WERI-Rb-1 (cell line): Measurements from ENCODE around the gene ERG.

Experiments
- DNase-seq: peaks from one replicate; pipeline ENCODE4 v3.0.0-alpha.2; 2020
- H3K27ac ChIP-seq: fragments of 250-450 bp; sonication (Bioruptor Pico); 2 replicates; pipeline ENCODE4 v1.5.1; 2020; ENCODE audit warnings: mild to moderate bottlenecking, moderate library complexity
- H3K27me3 ChIP-seq: fragments of 250-450 bp; sonication (Bioruptor Pico); 2 replicates; pipeline ENCODE4 v1.5.1; 2021; ENCODE audit warnings: mild to moderate bottlenecking, low read depth, moderate library complexity; ENCODE audit not compliant: insufficient read depth, severe bottlenecking
- H3K36me3 ChIP-seq: fragments of 250-450 bp; sonication (Bioruptor Pico); 2 replicates; pipeline ENCODE4 v1.5.1; 2020; ENCODE audit warnings: mild to moderate bottlenecking, moderate library complexity
- H3K4me3 ChIP-seq: 2 replicates; pipeline ENCODE4 v1.5.1; 2011; ENCODE audit warnings: low read depth, mild to moderate bottlenecking, control low read depth, low read length
- H3K9me3 ChIP-seq: fragments of 250-450 bp; sonication (Bioruptor Pico); 2 replicates; pipeline ENCODE4 v1.5.1; 2021; ENCODE audit warnings: mild to moderate bottlenecking, moderate library complexity; ENCODE audit not compliant: severe bottlenecking
- TF ChIP-seq, protein P1 (sequence below): IDR thresholded peaks from 2 replicates; pipeline ENCODE4 v1.5.1; 2011; ENCODE audit warnings: low read depth, mild to moderate bottlenecking, control low read depth, inconsistent platforms, low read length

ERG gene

DNA sequence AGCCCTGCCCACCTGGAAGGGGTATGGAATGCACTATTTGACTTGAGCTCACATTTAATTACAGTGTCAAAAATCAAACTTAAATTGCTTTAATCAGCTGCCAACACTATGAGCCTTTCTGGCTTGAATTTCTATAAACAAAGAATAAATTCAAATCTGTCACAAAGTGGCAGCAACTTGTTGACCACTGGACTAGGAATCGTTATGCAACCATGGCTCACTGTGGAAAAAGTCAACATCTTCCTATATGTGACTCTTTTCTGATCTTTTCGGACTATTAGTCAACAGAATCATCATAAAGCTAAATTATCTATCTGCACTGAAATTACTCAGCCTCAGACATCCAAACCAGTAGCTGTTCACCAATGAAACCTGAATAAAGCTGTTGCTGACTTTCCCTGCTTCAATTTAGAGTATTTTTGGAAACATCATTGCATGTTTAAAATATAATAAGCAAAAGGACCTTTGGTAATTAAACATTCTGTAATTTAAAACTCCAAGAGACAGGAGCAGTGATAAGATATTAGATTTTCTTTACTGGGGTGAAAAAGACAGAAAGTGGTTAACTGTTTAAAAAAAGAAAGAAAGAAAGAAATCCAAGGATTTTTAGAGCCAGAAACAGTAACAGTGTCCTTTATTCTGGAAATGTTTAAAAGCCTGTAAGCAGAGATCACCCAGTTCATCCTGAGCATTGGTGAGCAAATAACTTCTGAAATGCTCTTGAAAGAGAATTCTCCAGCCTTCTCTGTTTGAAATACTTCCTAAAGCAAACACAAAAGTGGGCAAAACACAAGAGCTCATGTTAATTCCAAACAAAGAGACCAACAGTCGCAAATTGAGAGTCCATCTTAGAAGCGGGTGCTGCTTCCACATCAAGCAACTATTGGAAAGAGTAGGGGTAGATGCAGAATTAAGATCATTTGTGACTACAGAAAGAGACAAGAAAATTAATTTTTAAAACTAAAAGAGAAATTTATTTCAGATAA lies 26.2 kb upstream of the ERG start:
- TF ChIP-seq, protein P1, sequence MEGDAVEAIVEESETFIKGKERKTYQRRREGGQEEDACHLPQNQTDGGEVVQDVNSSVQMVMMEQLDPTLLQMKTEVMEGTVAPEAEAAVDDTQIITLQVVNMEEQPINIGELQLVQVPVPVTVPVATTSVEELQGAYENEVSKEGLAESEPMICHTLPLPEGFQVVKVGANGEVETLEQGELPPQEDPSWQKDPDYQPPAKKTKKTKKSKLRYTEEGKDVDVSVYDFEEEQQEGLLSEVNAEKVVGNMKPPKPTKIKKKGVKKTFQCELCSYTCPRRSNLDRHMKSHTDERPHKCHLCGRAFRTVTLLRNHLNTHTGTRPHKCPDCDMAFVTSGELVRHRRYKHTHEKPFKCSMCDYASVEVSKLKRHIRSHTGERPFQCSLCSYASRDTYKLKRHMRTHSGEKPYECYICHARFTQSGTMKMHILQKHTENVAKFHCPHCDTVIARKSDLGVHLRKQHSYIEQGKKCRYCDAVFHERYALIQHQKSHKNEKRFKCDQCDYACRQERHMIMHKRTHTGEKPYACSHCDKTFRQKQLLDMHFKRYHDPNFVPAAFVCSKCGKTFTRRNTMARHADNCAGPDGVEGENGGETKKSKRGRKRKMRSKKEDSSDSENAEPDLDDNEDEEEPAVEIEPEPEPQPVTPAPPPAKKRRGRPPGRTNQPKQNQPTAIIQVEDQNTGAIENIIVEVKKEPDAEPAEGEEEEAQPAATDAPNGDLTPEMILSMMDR: no peak
- no peaks in the 10 kb centered on the region for H3K27me3 ChIP-seq
- H3K36me3 ChIP-seq: no peaks in the 10 kb centered on the region
- no peak overlapping the region for H3K27ac ChIP-seq
- no peak for DNase-seq
- no peaks in the 10 kb centered on the region for H3K9me3 ChIP-seq
- H3K4me3 ChIP-seq: no peak overlapping the region

GRCh38 chr21:38520511-38520910 lies 22.2 kb upstream of the ERG start:
- H3K36me3 ChIP-seq: no peaks in the 10 kb centered on the region
- no peak for DNase-seq
- H3K27me3 ChIP-seq: no peaks in the 10 kb centered on the region
- no peak overlapping the region for H3K4me3 ChIP-seq
- no peaks in the 10 kb centered on the region for H3K9me3 ChIP-seq
- TF ChIP-seq, protein P1: no peak
- H3K27ac ChIP-seq: no peak overlapping the region

DNA sequence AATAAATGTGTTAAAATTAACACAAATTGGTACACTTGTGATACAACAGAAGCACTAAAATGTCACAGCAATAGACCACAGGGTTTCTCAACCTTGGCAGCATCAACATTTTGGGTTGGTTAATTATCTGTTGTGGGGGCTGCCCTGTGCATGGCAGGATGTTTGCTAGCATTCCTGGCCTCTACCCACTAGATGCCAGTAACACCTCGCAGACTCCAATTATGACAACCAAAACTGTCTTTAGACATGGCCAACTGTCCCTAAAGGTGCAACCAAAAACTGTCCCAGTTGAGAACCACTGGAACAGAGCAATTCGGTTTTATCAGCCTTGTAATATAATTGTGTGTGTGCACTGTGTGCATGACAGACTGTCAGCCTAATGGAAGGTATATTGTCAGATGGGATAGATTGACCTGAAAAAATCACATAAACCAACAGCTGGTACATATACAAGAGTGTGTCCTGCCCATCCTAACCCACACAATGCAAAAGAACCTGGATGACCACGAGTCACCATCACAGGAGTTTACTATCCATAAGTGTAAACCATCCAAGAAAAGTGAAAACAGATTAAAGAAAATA lies 13.5 kb upstream of the ERG start:
- TF ChIP-seq, protein P1: 0 out of 2 replicates have a peak, but pooled peaks have one; percentile 4
- no peak overlapping the region for H3K27ac ChIP-seq
- no peak for DNase-seq

GRCh38 chr21:38511198-38511597 lies 12.9 kb upstream of the ERG start:
- H3K4me3 ChIP-seq: no peak overlapping the region
- TF ChIP-seq, protein P1: no peak

More for the DNA sequence above, 13.5 kb upstream of the ERG start:
- H3K36me3 ChIP-seq: no peaks in the 10 kb centered on the region
- H3K27me3 ChIP-seq: no peaks in the 10 kb centered on the region
- H3K9me3 ChIP-seq: no peaks in the 10 kb centered on the region
- H3K4me3 ChIP-seq: no peak overlapping the region

GRCh38 chr21:38507374-38507942 lies 9.2 kb upstream of the ERG start:
- Histone ChIP-seq H3K4me3 (no peak overlapping the region), H3K27ac (no peak overlapping the region), H3K27me3 (no peaks in the 10 kb centered on the region), H3K36me3 (no peaks in the 10 kb centered on the region), H3K9me3 (no peaks in the 10 kb centered on the region)
- TF ChIP-seq, protein P1: no peak
- no peak for DNase-seq

More at GRCh38 chr21:38511198-38511597, 12.9 kb upstream of the ERG start:
- Histone ChIP-seq H3K27ac (no peak overlapping the region), H3K27me3 (no peaks in the 10 kb centered on the region), H3K36me3 (no peaks in the 10 kb centered on the region), H3K9me3 (no peaks in the 10 kb centered on the region)
- no peak for DNase-seq
